AG20443 (cell line): ENCODE data around the gene COL12A1.

ENCODE experiments used
- DNase-seq: peaks from one replicate; pipeline ENCODE4 v3.0.0; 2012; ENCODE audit warnings: low spot score, mixed read lengths

The COL12A1 gene

GRCh38 chr6:75098709-75099108 lies 107.1 kb downstream of the COL12A1 start:
- peak; percentile 87 for DNase-seq

- DNase-seq: no peak
Measured at GRCh38 chr6:75096966-75097365, 108.9 kb downstream of the COL12A1 start.

DNA sequence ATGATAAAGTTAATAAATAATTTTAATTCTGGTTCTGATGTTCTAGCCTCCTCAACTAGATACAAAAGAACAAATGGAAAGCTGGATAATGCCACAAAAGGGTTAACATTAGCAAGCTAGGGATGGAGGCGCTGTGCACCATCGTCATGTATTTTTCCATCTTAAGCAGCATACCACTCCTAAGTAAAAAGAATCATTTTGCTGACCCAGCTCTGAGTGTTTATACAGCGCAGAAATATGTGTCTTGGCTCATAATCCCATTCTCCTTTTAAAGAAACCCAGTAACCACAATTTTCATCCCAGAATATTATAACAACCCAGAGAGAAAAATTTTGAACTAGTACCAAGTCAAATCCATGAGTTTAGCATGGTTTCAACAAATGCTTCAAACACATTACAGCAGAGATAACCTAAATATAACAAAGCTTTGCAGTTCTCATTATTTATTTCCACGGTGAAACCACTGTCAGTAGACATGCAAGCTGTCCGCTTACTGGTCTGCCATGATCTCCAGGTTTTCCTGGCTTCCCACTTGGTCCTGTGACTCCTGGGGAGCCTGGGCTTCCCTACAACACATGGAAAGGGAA lies 111.1 kb downstream of the COL12A1 start:
- peak; percentile 42 for DNase-seq

DNA sequence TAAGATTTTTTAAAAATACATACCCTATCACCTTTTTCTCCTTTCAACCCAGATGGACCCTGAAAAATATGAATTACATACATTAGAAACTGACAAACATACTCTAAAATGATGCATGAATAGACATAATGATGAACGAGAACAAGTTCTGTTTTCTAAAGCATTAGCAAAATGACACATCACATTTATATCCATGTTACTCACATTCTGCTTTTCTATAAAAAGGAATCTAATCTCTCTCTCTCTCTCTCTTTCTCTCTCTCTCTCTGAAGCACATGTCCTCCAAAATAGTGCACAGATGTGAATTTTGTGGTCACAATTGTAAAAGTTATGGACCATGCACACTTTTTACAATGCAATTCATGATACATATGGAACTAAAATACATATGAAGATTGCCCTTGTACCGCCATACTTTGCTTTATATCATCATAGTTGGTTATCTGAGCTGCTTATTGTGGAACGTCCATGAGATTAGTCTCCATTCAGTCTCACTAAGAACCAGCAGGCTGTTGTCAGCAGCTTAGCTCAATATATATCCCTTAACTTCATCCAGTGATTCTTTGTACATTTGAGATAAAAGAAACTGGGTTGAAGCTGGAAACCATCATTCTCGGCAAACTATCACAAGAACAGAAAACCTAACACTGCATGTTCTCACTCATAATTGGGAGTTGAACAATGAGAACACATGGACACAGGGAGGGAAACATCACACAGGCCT lies 114.2 kb downstream of the COL12A1 start:
- DNase-seq: no peak

GRCh38 chr6:75090576-75090975 lies 115.3 kb downstream of the COL12A1 start:
- no peak for DNase-seq

GRCh38 chr6:75089921-75090320 lies 115.9 kb downstream of the COL12A1 start:
- DNase-seq: no peak

DNA sequence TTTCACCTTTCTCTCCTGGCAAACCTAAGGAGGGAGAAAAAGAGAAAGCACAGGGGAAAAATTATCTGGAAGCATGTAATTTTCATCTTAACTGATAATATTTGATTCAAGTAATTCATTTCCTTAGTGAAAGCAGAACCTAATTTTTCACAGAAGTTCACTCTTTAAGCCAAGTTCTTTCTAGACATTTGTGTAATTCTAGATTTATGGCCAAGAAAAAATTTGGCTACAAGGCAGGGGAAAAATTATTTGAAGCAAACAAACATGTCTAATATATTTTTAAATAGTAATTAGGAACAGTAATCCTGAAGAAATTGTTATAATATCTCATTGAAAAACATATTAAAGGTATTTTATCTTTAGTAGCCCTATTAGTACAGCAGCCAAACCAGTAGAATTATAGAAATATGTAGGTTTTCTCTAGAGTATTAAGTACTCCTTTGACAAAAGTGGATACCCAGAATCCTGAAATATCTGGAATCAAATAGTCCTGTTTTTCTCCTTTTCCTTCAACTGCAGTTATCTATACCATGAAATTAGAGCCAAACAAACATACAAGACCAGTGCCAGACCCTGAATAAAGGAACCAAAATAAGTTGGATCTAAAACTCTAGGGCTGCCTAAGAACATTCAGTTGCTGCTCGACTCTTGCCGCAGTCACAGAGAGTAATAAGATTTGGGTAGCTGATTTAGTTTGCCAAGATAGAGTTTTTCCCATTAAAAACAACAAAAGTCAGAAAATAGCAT lies 116.5 kb downstream of the COL12A1 start:
- no peak for DNase-seq

DNA sequence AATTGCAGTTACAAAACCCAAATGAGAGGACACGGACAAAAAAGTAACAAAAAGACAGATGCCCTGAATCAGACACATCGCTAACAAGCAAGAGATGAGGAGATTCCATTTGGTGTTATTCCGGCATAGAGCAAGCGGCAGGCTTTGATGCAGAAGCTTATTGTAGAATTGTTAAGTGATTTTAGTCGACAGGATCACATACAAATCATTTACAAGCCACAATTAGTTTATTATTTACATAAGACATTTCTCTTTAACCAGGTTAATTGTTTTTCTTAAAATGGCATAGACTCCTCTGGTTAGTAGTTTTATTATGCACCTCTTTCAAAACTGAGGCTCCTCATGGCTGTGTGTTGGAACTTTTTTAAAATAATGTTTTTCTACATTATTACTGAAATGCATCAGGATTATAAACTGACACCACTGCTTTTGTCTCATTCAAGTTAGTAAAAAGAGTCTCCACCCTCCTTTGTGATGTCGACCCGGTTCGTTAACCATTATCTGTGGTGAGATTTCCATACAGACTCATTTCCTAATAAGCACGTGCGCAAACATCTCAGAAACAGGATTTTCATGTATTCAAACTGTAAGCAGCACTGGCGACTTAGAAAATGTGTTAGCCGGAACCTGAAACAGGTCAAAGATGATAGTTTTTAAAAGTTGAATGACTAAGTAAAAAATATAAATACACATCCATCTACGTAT lies 119.8 kb downstream of the COL12A1 start:
- no peak for DNase-seq

- no peak for DNase-seq
Measured at GRCh38 chr6:75084872-75085381, 120.9 kb downstream of the COL12A1 start.

DNA sequence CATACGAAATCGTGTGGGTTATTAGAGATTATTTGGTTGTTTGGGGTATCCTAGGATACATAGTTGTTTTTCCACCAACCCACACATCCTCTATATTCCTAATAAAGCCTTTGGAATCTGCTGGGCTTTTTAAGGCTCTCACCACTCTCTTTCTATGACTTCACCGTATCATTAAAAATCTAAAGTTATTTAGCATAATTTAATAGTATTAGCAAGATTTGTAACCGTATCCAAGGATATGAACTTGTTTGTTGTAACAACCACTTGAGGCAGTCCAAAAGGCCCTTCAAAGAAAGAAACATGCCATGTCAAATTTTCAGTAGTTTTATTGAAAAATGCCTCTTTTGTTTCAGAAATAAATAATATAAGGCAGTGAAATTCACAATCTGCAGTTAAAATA lies 121.8 kb downstream of the COL12A1 start:
- DNase-seq: no peak

DNA sequence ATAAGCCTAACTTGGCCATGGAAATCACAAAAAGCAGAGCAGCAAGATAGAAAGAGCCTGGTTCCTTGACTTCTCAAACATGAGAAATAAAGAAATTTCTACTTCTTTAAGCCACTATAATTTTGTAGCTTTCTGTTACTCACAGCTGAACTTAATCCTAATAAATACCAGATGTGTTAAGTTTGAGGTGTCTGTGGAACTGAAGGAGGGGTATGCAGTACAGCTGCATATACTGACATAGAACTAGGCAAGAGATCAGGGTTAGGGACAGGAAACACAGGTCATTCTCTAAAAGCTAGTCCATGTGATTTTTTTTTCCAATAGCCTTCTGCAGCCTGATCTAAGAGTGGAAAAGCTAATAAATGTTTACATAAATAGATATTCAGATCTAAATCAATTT lies 123.9 kb downstream of the COL12A1 start:
- DNase-seq: no peak

DNA sequence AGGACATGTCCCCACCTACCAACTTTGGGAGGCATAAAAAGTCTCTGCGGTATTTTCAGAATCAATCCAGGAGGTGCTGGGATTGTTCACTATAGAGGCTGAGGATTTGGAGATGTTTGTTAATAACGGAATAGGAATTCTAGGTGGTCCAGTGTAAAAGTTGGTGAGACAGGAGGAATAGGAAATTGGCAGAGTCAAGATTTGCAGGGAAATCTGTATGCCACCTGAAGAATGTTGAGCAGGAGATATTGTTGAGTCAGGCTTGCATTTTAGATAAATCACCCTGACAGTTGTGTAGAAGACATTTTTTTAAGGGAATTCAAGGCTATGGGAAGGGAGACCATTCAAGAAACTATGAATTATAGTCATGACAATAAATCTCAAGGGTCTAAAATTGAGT lies 124.8 kb downstream of the COL12A1 start:
- DNase-seq: no peak

DNA sequence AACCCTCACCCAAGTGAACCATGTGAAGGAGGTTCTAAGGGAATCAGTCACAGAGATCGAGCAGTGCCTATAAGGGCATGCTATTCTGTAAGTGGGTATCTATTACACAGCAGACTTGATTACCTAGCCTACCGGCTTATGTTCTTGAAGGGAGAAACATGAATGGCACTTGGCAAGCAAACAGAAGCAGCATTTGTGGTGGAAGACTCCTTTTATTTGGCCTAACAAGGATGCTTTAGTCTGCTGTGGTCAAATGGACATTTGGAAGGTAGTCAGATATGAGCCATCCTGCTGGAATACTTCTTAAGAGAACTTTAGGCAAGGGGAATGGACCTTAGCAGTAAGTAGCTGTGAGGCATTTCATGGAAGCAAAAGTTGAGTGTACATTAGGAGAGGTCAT lies 126.3 kb downstream of the COL12A1 start:
- no peak for DNase-seq

- DNase-seq: no peak
Measured at GRCh38 chr6:75077701-75078100, 128.2 kb downstream of the COL12A1 start.

GRCh38 chr6:75076009-75076408 lies 129.8 kb downstream of the COL12A1 start:
- DNase-seq: no peak

- no peak for DNase-seq
Measured at GRCh38 chr6:75070244-75070643, 135.6 kb downstream of the COL12A1 start.

- DNase-seq: peak; percentile 30
Measured at GRCh38 chr6:75065523-75065922, 140.3 kb downstream of the COL12A1 start.

DNA sequence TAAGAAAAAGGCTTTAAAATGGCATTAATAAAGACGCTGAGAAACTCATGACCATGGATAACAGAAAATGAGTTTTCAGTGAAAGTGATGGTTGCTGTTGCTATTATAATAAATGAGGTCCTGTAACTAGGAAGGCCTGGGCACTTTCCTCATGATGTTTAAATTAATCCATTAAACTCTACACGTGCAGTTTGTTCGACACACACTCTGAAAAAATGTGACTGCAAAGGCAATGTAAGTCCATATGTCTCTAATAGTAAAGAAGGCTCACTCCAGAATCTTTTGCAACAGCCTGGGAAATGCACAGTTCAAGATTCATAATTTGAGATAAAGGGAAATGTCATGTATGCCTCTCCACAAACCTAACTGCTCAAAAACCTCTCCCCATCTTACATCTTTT lies 153.4 kb downstream of the COL12A1 start:
- DNase-seq: no peak

GRCh38 chr6:75049308-75049707 lies 156.5 kb downstream of the COL12A1 start:
- no peak for DNase-seq

DNA sequence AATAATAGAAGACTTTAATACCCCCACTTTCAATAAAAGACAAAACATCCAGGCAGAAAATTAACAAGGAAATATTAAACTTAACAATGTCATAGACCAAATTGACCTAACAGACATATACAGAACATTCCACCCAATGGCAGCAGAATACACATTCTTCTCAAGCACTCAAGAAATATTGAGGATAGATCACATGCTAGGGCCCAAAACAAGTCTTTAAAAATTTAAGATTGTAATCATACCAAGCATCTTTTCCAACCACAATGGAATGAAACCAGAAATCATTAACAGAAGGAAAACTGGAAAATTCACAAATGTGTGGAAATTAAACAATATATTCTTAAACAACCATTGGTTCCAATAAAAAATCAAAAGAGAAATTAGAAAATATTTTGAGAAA lies 161.0 kb downstream of the COL12A1 start:
- DNase-seq: no peak

DNA sequence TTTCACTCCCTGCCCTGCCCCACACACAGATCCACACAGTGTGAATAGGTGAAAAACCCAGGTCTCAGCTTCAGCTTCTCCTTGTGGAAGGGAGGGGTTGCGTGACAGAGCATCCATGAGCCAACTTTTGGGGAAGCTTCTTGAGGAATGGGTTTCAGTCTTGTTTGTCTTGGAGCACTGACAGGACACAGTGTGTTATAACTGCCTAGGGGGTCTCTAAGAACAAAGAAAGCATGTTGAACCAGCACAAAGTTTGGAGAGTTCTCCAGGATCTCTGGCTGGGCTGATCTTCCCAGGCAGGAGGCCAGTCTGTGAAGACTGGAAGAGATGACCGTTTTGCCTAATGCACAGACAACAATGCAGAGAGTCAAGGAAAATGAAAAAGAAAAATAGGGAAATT lies 164.5 kb downstream of the COL12A1 start:
- no peak for DNase-seq
